Prostate gland (tissue), 2 donors: ENCODE measurements around the gene H2AZ1.

Experiments
- POLR2A ChIP-seq: fragments of 450-650 bp; IDR thresholded peaks from one replicate; pipeline ENCODE4 v1.6.1; 2016; ENCODE audit warnings: antibody characterized with exemption, mild to moderate bottlenecking
- TF ChIP-seq, protein P1 (sequence below), 4 experiments: fragments of 200-600 bp in 2 of 4; fragments of 450-650 bp in 2 of 4; sonication (generic) in 2 of 4; IDR thresholded peaks; 1 replicate in 3 of 4; 2 replicates in 1 of 4; pipeline ENCODE4 v1.5.1; 2016 to 2019; ENCODE audit warnings: antibody characterized with exemption in 4 of 4, mild to moderate bottlenecking in 2 of 4, moderate library complexity in 2 of 4

DNA sequence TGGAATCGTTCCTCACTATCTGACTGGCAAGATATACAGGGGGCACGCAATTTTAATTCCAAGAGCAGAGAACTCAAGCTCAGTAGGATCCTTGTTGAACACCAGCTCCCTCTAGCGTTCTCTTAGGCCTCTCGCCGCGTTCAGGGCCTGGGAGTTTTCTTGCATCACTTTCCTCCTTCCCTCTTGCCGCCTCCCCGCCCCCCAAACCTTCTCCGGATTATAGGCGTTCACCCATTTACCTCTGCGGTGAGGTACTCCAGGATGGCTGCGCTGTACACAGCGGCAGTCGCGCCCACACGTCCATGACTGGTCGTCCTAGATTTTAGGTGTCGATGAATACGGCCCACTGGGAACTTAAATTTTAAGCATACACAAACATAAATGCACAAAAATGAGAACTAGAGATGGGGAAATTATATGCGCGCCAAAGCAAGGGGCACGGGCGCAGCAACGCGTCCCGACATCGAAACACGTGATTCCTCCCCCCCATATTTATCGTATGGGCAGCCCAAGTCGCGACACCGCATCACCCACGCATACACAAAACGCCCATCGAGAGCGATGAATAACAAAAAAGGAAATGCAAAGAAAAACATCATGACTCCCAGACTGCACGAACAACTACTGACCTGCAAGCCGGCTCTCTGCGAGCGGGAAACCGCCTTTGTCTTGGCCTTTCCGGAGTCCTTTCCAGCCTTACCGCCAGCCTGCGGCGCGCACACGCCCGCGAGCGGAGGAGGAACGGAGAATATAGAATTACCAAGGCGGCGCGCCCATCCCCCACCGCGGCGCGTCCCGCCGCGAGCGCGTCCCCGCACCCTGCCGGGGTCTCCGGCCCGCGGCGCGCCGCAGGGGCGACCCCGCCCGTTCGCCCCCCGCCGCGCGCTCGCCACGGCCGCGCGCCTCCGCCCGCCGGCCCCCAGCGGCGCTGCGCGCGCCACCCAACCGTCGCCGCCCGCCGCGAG, 759 bp downstream of the H2AZ1 start:
- peak; percentile 43 for TF ChIP-seq POLR2A
- TF ChIP-seq, protein P1, sequence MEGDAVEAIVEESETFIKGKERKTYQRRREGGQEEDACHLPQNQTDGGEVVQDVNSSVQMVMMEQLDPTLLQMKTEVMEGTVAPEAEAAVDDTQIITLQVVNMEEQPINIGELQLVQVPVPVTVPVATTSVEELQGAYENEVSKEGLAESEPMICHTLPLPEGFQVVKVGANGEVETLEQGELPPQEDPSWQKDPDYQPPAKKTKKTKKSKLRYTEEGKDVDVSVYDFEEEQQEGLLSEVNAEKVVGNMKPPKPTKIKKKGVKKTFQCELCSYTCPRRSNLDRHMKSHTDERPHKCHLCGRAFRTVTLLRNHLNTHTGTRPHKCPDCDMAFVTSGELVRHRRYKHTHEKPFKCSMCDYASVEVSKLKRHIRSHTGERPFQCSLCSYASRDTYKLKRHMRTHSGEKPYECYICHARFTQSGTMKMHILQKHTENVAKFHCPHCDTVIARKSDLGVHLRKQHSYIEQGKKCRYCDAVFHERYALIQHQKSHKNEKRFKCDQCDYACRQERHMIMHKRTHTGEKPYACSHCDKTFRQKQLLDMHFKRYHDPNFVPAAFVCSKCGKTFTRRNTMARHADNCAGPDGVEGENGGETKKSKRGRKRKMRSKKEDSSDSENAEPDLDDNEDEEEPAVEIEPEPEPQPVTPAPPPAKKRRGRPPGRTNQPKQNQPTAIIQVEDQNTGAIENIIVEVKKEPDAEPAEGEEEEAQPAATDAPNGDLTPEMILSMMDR (IDR thresholded peaks at IDR 0.05): peak in 3 of 4 experiments; percentile 81 to 88 (median 88)
